Uterus (tissue), 2 donors: ENCODE results near the gene DNHD1.

Source experiments
- CTCF ChIP-seq, 4 experiments: fragments of 200-600 bp in 2 of 4; fragments of 450-650 bp in 2 of 4; sonication (generic) in 2 of 4; IDR thresholded peaks; one replicate each; pipeline ENCODE4 v1.5.1; 2016 to 2019; ENCODE audit warnings: antibody characterized with exemption in 4 of 4, mild to moderate bottlenecking in 2 of 4, moderate library complexity in 1 of 4
- POLR2A ChIP-seq, 2 donors: fragments of 450-650 bp; IDR thresholded peaks; one replicate each; pipeline ENCODE4 v1.6.1; 2016; ENCODE audit warnings: antibody characterized with exemption in 2 of 2, mild to moderate bottlenecking in 1 of 2, moderate library complexity in 1 of 2

DNA sequence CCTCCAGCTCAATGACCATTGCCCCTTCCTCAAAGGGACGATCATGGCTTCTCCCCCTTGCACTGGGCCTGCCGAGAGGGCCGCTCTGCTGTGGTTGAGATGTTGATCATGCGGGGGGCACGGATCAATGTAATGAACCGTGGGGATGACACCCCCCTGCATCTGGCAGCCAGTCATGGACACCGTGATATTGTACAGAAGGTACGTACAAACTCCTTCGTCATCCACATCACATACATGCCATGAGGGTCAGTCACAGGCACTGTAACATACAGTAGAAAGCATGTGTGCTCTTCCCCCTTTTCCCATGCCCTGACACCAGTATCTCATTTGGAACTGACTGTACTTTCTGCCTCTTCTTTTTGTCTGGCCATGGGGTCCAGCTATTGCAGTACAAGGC, 110.9 kb downstream of the DNHD1 start:
- no peak for TF ChIP-seq POLR2A (IDR thresholded peaks at IDR 0.05)
- no peak for TF ChIP-seq CTCF (IDR thresholded peaks at IDR 0.05)
